Osteoblast (primary cell): ENCODE measurements around the gene HAAO. TPM values are rescaled to one million over a fixed set of nuclear protein-coding genes. Genes with fewer than 3 reads are reported as not detected.
"Not testable (repeated sequence)": the region's sequence is repeated elsewhere in the genome, so short reads cannot be mapped to it uniquely, and the experiment has no call there.

Experiments
- DNase-seq: peaks from one replicate; pipeline ENCODE4 v3.0.0; 2011; ENCODE audit warnings: low spot score, mixed read lengths; ENCODE audit not compliant: insufficient read length; ENCODE audit errors: missing footprints
- H2AFZ ChIP-seq: 2 replicates; pipeline ENCODE4 v1.6.0; 2011; ENCODE audit warnings: mild to moderate bottlenecking, low read length
- H3K27ac ChIP-seq: 2 replicates; pipeline ENCODE4 v1.5.1; 2011; ENCODE audit warnings: mild to moderate bottlenecking, low read depth, low read length, moderate library complexity
- H3K27me3 ChIP-seq: 2 replicates; pipeline ENCODE4 v1.6.0; 2012; ENCODE audit warnings: mild to moderate bottlenecking, control low read depth, inconsistent platforms, low read length, moderate library complexity; ENCODE audit not compliant: insufficient read depth
- H3K36me3 ChIP-seq: 2 replicates; pipeline ENCODE4 v1.5.1; 2011; ENCODE audit warnings: mild to moderate bottlenecking, low read length, control low read depth, moderate library complexity; ENCODE audit not compliant: insufficient read depth
- H3K4me1 ChIP-seq: 2 replicates; pipeline ENCODE4 v1.5.1; 2011; ENCODE audit warnings: mild to moderate bottlenecking, low read length, control low read depth, moderate library complexity; ENCODE audit not compliant: insufficient read depth
- H3K4me2 ChIP-seq: 2 replicates; pipeline ENCODE4 v1.6.0; 2011; ENCODE audit warnings: mild to moderate bottlenecking, low read length; ENCODE audit not compliant: insufficient read depth
- H3K4me3 ChIP-seq: fragments of 200-600 bp; sonication (generic); 3 replicates; pipeline ENCODE4 v1.5.1; 2012; ENCODE audit warnings: mild to moderate bottlenecking, low read length, inconsistent platforms; ENCODE audit not compliant: insufficient read depth
- H3K79me2 ChIP-seq: 2 replicates; pipeline ENCODE4 v1.6.0; 2012; ENCODE audit warnings: mild to moderate bottlenecking, low read length, control low read depth, inconsistent platforms; ENCODE audit not compliant: insufficient read depth
- H3K9me3 ChIP-seq: 2 replicates; pipeline ENCODE4 v1.5.1; 2011; ENCODE audit warnings: low read depth, low read length, control low read depth
- H4K20me1 ChIP-seq: 2 replicates; pipeline ENCODE4 v1.6.0; 2012; ENCODE audit warnings: mild to moderate bottlenecking, low read length, control low read depth; ENCODE audit not compliant: insufficient read depth
- CTCF ChIP-seq: IDR thresholded peaks from 2 replicates; pipeline ENCODE4 v1.5.1; 2011; ENCODE audit warnings: mild to moderate bottlenecking, low read depth, low read length, moderate library complexity; ENCODE audit errors: extremely low read depth
- total RNA-seq: library from RNA; depleted of rRNA; stranded (reverse); fragments of >200 nt; gene quantifications from 2 replicates; pipeline ENCODE4 v1.2.3, GENCODE V29; 2012

HAAO gene
- total RNA-seq, 1 donor, result 0.72 TPM

DNA sequence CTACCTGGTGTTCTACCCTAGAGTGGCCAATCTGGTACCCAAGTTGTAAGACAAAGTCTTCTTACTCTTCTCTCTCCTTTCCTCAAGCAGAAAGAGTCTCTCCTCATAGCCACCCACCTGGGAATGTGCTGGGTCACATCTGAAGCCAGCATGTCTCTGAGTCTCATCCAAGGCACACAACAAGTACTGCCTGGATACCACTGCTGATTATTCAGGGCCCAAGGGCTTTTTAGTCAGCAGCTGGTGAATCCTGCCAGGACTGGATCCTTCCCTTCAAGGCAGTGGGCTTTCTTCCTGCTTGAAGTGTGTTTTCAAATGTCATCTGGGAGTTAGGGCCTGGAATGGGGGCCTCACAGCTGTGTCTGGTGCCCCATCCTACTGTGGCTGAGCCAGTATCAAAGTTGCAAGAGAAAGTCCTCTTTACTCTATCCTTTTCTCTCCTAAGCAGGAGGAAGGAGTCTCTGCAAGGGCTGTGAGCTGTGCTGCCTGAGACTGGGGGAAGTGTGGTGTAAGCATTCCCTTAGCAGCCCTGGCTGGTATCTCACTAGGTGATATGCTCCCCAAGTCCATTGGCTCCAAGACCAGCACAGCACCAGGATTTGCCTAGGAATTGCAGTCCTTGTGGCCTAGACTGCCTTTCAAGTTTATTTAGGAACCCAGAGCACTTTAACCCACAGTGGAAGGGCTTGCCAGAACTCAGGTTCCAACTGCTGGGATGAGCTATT, 55.6 kb downstream of the HAAO start:
- H3K27me3 ChIP-seq, result no peaks in the 10 kb centered on the region
- H2AFZ ChIP-seq, result no peak overlapping the region
- no peak for DNase-seq
- H4K20me1 ChIP-seq, result no peaks in the 10 kb centered on the region
- H3K9me3 ChIP-seq, result no peaks in the 10 kb centered on the region
- H3K79me2 ChIP-seq, result no peaks in the 10 kb centered on the region
- H3K36me3 ChIP-seq, result no peaks in the 10 kb centered on the region
- no peak overlapping the region for H3K4me2 ChIP-seq
- H3K4me1 ChIP-seq, result no peaks in the 10 kb centered on the region
- no peak overlapping the region for H3K4me3 ChIP-seq
- no peak for TF ChIP-seq CTCF
- H3K27ac ChIP-seq, result no peak overlapping the region

DNA sequence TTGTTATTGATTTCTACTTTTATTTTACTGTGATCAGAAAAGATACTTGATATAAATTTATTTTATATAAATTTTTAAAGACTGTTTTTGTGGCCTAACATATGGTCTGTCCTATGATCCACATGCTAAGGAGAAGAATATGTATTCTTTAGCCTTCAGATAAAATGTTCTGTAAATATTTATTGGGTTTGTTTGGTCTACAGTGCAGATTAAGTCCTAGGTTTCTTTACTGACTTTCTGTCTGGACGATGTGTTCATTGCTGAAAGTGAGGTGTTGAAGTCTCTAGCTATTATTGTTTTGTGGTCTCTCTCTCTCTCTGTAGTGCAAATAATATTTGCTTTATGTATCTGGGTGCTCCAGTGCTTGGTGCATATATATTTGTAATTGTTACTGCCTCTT, 58.5 kb downstream of the HAAO start:
- H3K4me2 ChIP-seq, result no peak overlapping the region
- H3K4me3 ChIP-seq, result no peak overlapping the region
- no peaks in the 10 kb centered on the region for H3K4me1 ChIP-seq
- H3K36me3 ChIP-seq, result no peaks in the 10 kb centered on the region
- no peak for TF ChIP-seq CTCF
- H2AFZ ChIP-seq, result no peak overlapping the region
- no peaks in the 10 kb centered on the region for H3K79me2 ChIP-seq
- no peaks in the 10 kb centered on the region for H3K9me3 ChIP-seq
- no peaks in the 10 kb centered on the region for H4K20me1 ChIP-seq
- no peak overlapping the region for H3K27ac ChIP-seq
- no peaks in the 10 kb centered on the region for H3K27me3 ChIP-seq
- no peak for DNase-seq

DNA sequence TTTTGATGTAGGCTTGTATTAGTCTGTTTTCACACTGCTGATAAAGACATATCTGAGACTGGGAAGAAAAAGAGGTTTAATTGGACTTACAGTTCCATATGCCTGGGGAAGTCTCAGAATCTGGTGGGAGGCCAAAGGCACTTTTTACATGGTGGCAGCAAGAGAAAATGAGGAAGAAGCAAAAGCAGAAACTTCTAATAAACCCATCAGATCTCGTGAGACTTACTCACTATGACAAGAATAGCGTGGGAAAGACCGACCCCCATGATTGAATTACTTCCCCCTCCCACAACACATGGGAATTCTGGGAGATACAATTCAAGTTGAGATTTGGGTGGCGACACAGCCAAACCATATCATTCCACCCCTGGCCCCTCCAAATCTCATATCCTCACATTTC, 61.1 kb downstream of the HAAO start:
- not testable (repeated sequence) for H3K79me2 ChIP-seq, H3K36me3 ChIP-seq, H3K27ac ChIP-seq, H2AFZ ChIP-seq, DNase-seq, H3K9me3 ChIP-seq, H3K4me3 ChIP-seq, H3K4me1 ChIP-seq, H3K27me3 ChIP-seq, H3K4me2 ChIP-seq, H4K20me1 ChIP-seq

DNA sequence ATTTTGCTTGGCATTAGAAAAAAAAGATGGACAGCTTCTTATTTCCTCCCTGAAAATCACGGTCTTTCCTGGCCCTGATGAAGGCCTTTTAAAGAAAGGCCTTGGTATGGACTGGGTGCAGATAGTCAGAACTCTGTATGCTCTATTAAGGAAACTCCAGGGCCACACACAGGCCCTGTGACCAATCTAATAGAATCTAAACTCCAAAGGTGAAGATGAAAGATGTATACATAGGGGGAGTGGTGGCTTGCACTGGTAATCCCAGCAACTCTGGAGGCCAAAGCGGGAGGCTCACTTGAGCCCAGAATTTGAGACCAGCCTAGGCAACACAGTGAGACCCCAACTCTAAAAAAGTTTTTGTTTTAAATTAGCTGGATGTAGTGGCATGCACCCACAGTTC, 65.7 kb downstream of the HAAO start:
- H3K79me2 ChIP-seq, result no peaks in the 10 kb centered on the region
- H3K4me3 ChIP-seq, result no peak overlapping the region
- no peaks in the 10 kb centered on the region for H4K20me1 ChIP-seq
- H3K27me3 ChIP-seq, result no peaks in the 10 kb centered on the region
- H3K4me1 ChIP-seq, result peaks cover 11% of the 10 kb centered on the region
- TF ChIP-seq CTCF, result no peak
- no peak overlapping the region for H3K27ac ChIP-seq
- no peaks in the 10 kb centered on the region for H3K9me3 ChIP-seq
- H2AFZ ChIP-seq, result no peak overlapping the region
- H3K36me3 ChIP-seq, result no peaks in the 10 kb centered on the region
- DNase-seq, result no peak
- no peak overlapping the region for H3K4me2 ChIP-seq
